Smooth muscle cell (in vitro differentiated cells): ENCODE data around the gene GOLGA6L25. TPM values are rescaled to one million over a fixed set of nuclear protein-coding genes. Genes with fewer than 3 reads are reported as not detected.
"Not testable (repeated sequence)": the region's sequence is repeated elsewhere in the genome, so short reads cannot be mapped to it uniquely, and the experiment has no call there.

Experiments
- DNase-seq: peaks from one replicate; lab custom pipeline; 2025; ENCODE audit not compliant: unreplicated experiment; lab: John Stamatoyannopoulos, UW
- H2AFZ ChIP-seq: fragments of 200-600 bp; sonication (generic); 2 replicates; pipeline ENCODE4 v1.6.0; 2016; ENCODE audit warnings: antibody characterized with exemption, low read depth, mild to moderate bottlenecking
- H3F3A ChIP-seq: fragments of 200-600 bp; sonication (generic); 2 replicates; pipeline ENCODE4 v1.6.0; 2017; ENCODE audit warnings: antibody characterized with exemption, low read depth
- H3K27ac ChIP-seq: fragments of 200-600 bp; sonication (generic); 2 replicates; pipeline ENCODE4 v1.5.1; 2016; ENCODE audit warnings: low read depth, mild to moderate bottlenecking
- H3K27me3 ChIP-seq: fragments of 200-600 bp; sonication (generic); 2 replicates; pipeline ENCODE4 v1.6.1; 2016; ENCODE audit warnings: low read depth, mild to moderate bottlenecking
- H3K36me3 ChIP-seq: fragments of 200-600 bp; sonication (generic); 2 replicates; pipeline ENCODE4 v1.5.1; 2016; ENCODE audit warnings: low read depth
- H3K4me1 ChIP-seq: fragments of 200-600 bp; sonication (generic); 2 replicates; pipeline ENCODE4 v1.5.1; 2016; ENCODE audit warnings: low read depth
- H3K4me2 ChIP-seq: fragments of 200-600 bp; sonication (generic); 2 replicates; pipeline ENCODE4 v1.6.0; 2016; ENCODE audit warnings: mild to moderate bottlenecking
- H3K4me3 ChIP-seq: fragments of 200-600 bp; sonication (generic); 2 replicates; pipeline ENCODE4 v1.5.1; 2016; ENCODE audit warnings: mild to moderate bottlenecking
- H3K79me2 ChIP-seq: fragments of 200-600 bp; sonication (generic); 2 replicates; pipeline ENCODE4 v1.6.0; 2016; ENCODE audit warnings: low read depth, mild to moderate bottlenecking
- H3K9ac ChIP-seq: fragments of 200-600 bp; sonication (generic); 2 replicates; pipeline ENCODE4 v1.6.0; 2016; ENCODE audit warnings: low read depth
- H3K9me3 ChIP-seq: fragments of 200-600 bp; sonication (generic); replicated peaks from 2 replicates; pipeline ENCODE4 v1.5.1; 2016; ENCODE audit warnings: low read depth
- H4K20me1 ChIP-seq: fragments of 200-600 bp; sonication (generic); 2 replicates; pipeline ENCODE4 v1.6.0; 2016; ENCODE audit warnings: low read depth
- WGBS: methylation state at CpG from one replicate; pipeline ENCODE4 v1.1.7; 2016; ENCODE audit warnings: low lambda C conversion rate; 5-methylcytosine and 5-hydroxymethylcytosine counted together
- polyA plus RNA-seq: library from polyadenylated mRNA; unstranded; fragments of >200 nt; fragmentation: Nextera tagmentation; extraction: Ambion mirVana; gene quantifications from 2 replicates; pipeline ENCODE4 v1.2.1, GENCODE V29; 2016
- total RNA-seq: library from RNA; depleted of rRNA; stranded (reverse); fragments of >200 nt; gene quantifications from 2 replicates; pipeline ENCODE4 v1.2.3, GENCODE V29; 2014

Gene GOLGA6L25
- total RNA-seq, result not detected in 2 replicates
- not detected in 2 replicates for polyA plus RNA-seq

GRCh38 chr15:28553268-28553667, at the start of gene GOLGA6L25:
TSS of gene GOLGA6L25 (plus strand) at chr15:28553568. CDS start at chr15:28553629, 61 bp downstream.
- H3K27me3 ChIP-seq, H3K36me3 ChIP-seq, H3K4me1 ChIP-seq, H3K4me3 ChIP-seq, H3K9ac ChIP-seq, H3K4me2 ChIP-seq, H3K79me2 ChIP-seq, DNase-seq, H3K27ac ChIP-seq, H2AFZ ChIP-seq, H4K20me1 ChIP-seq, H3K9me3 ChIP-seq, H3F3A ChIP-seq: not testable (repeated sequence)
- no CpG with 5 or more reads among the region's 7 CpGs for WGBS

- H3K27ac ChIP-seq, H3K9me3 ChIP-seq, H3K4me3 ChIP-seq, DNase-seq, H3K36me3 ChIP-seq, H3F3A ChIP-seq, H3K27me3 ChIP-seq, H3K9ac ChIP-seq, H2AFZ ChIP-seq, H4K20me1 ChIP-seq, H3K4me2 ChIP-seq, H3K4me1 ChIP-seq, H3K79me2 ChIP-seq: not testable (repeated sequence)
- WGBS, result no CpG with 5 or more reads among the region's 63 CpGs
Observed at GRCh38 chr15:28508217-28508889, 45.0 kb upstream of the GOLGA6L25 start.

- H3K9ac ChIP-seq, H3F3A ChIP-seq, DNase-seq: not testable (repeated sequence)
Observed at GRCh38 chr15:28514128-28514527, 39.2 kb upstream of the GOLGA6L25 start.

GRCh38 chr15:28515208-28515607, 38.2 kb upstream of the GOLGA6L25 start:
- 100% methylated on average over 1 of the region's 11 CpGs for WGBS
- DNase-seq, H3F3A ChIP-seq, H3K27ac ChIP-seq, H3K27me3 ChIP-seq, H2AFZ ChIP-seq, H4K20me1 ChIP-seq, H3K79me2 ChIP-seq, H3K9ac ChIP-seq, H3K4me1 ChIP-seq, H3K9me3 ChIP-seq, H3K4me2 ChIP-seq, H3K36me3 ChIP-seq, H3K4me3 ChIP-seq: not testable (repeated sequence)

More at GRCh38 chr15:28514128-28514527, 39.2 kb upstream of the GOLGA6L25 start:
- H3K4me1 ChIP-seq, H3K4me3 ChIP-seq, H4K20me1 ChIP-seq, H3K27ac ChIP-seq, H3K9me3 ChIP-seq, H3K36me3 ChIP-seq, H3K79me2 ChIP-seq, H3K4me2 ChIP-seq, H3K27me3 ChIP-seq, H2AFZ ChIP-seq: not testable (repeated sequence)
- WGBS, result 96% methylated on average over 13 of the region's 22 CpGs

- H4K20me1 ChIP-seq, H3K27me3 ChIP-seq, H3K4me3 ChIP-seq, H3K4me1 ChIP-seq, H3K9ac ChIP-seq, H3F3A ChIP-seq, H3K79me2 ChIP-seq, H3K4me2 ChIP-seq, DNase-seq, H2AFZ ChIP-seq, H3K27ac ChIP-seq, H3K36me3 ChIP-seq, H3K9me3 ChIP-seq: not testable (repeated sequence)
- WGBS, result 96% methylated on average over 3 of the region's 6 CpGs
Observed at GRCh38 chr15:28532954-28533353, 20.4 kb upstream of the GOLGA6L25 start, which contains the start of gene GOLGA8G. TSS of gene GOLGA8G (minus strand) at chr15:28532971. CDS start at chr15:28532909, 62 bp downstream.

GRCh38 chr15:28573351-28573750, 20.0 kb downstream of the GOLGA6L25 start:
- DNase-seq, H4K20me1 ChIP-seq, H2AFZ ChIP-seq, H3K27me3 ChIP-seq, H3K27ac ChIP-seq, H3K9me3 ChIP-seq, H3K9ac ChIP-seq, H3F3A ChIP-seq, H3K4me2 ChIP-seq, H3K4me3 ChIP-seq, H3K36me3 ChIP-seq, H3K79me2 ChIP-seq, H3K4me1 ChIP-seq: not testable (repeated sequence)
- WGBS, result 95% methylated on average over 11 of the region's 13 CpGs

GRCh38 chr15:28588977-28589606, 35.7 kb downstream of the GOLGA6L25 start:
- WGBS, result no CpG with 5 or more reads among the region's 72 CpGs
- H3F3A ChIP-seq, H3K36me3 ChIP-seq, H3K4me3 ChIP-seq, H3K4me2 ChIP-seq, DNase-seq, H3K4me1 ChIP-seq, H3K9ac ChIP-seq, H3K9me3 ChIP-seq, H3K27me3 ChIP-seq, H2AFZ ChIP-seq, H3K27ac ChIP-seq, H3K79me2 ChIP-seq, H4K20me1 ChIP-seq: not testable (repeated sequence)

- Histone ChIP-seq H3K27ac (peak overlapping the region; percentile 24), H3K4me2 (peak overlapping the region; percentile 82), H3K4me3 (peak overlapping the region; percentile 52)
- H3F3A ChIP-seq, H4K20me1 ChIP-seq, H3K9ac ChIP-seq, H3K36me3 ChIP-seq, H3K9me3 ChIP-seq, DNase-seq, H3K4me1 ChIP-seq, H2AFZ ChIP-seq, H3K27me3 ChIP-seq, H3K79me2 ChIP-seq: not testable (repeated sequence)
- 6% methylated on average over 8 of the region's 9 CpGs for WGBS
Observed at GRCh38 chr15:28589769-28590168, 36.4 kb downstream of the GOLGA6L25 start.
